OCI-LY1 (cell line): ENCODE results near the gene TPP1.

ENCODE experiments used
- H2AFZ ChIP-seq: fragments of 200-600 bp; sonication (generic), shearing (Covaris generic); 2 replicates; pipeline ENCODE4 v1.6.0; 2014; ENCODE audit warnings: antibody characterized with exemption, mild to moderate bottlenecking, low read length
- H3F3A ChIP-seq: fragments of 200-600 bp; sonication (generic), shearing (Covaris generic); 2 replicates; pipeline ENCODE4 v1.6.0; 2014; ENCODE audit warnings: mild to moderate bottlenecking, antibody characterized with exemption, low read length, moderate library complexity; ENCODE audit not compliant: insufficient read depth
- H3K27ac ChIP-seq: fragments of 200-600 bp; sonication (generic); 2 replicates; pipeline ENCODE4 v1.5.1; 2014; ENCODE audit warnings: low read length, mixed run types, mild to moderate bottlenecking, low read depth; ENCODE audit not compliant: poor library complexity, severe bottlenecking
- H3K27me3 ChIP-seq: fragments of 200-600 bp; sonication (generic); 2 replicates; pipeline ENCODE4 v1.6.0; 2014; ENCODE audit warnings: antibody characterized with exemption, mild to moderate bottlenecking, low read length, moderate library complexity; ENCODE audit not compliant: insufficient read depth
- H3K36me3 ChIP-seq: fragments of 200-600 bp; sonication (generic); 2 replicates; pipeline ENCODE4 v1.6.1; 2014; ENCODE audit warnings: mild to moderate bottlenecking, antibody characterized with exemption, low read length, moderate library complexity, mixed read lengths; ENCODE audit not compliant: insufficient read depth
- H3K4me1 ChIP-seq: fragments of 200-600 bp; sonication (generic); 2 replicates; pipeline ENCODE4 v1.5.1; 2014; ENCODE audit warnings: mild to moderate bottlenecking, low read length, moderate library complexity; ENCODE audit not compliant: insufficient read depth, severe bottlenecking
- H3K4me2 ChIP-seq: fragments of 200-600 bp; sonication (generic), shearing (Covaris generic); 2 replicates; pipeline ENCODE4 v1.6.1; 2014; ENCODE audit warnings: low read length
- H3K4me3 ChIP-seq: fragments of 200-600 bp; sonication (generic); 2 replicates; pipeline ENCODE4 v1.5.1; 2014; ENCODE audit warnings: low read length, low read depth, mild to moderate bottlenecking, mixed read lengths; ENCODE audit not compliant: poor library complexity, severe bottlenecking
- H3K79me2 ChIP-seq: fragments of 200-600 bp; shearing (Covaris generic); 2 replicates; pipeline ENCODE4 v1.6.1; 2016; ENCODE audit warnings: mixed run types, low read length, mixed read lengths; ENCODE audit not compliant: insufficient read depth
- H3K9ac ChIP-seq: fragments of 200-600 bp; sonication (generic), shearing (Covaris generic); 2 replicates; pipeline ENCODE4 v1.6.1; 2014; ENCODE audit warnings: mild to moderate bottlenecking, low read length, mixed read lengths
- H3K9me2 ChIP-seq: fragments of 200-600 bp; sonication (generic), shearing (Covaris generic); 2 replicates; pipeline ENCODE4 v1.6.1; 2014; ENCODE audit warnings: low read depth, mild to moderate bottlenecking, low read length, mixed read lengths
- H3K9me3 ChIP-seq: fragments of 200-600 bp; shearing (Covaris generic); 2 replicates; pipeline ENCODE4 v1.6.1; 2014; ENCODE audit warnings: low read length, mixed read lengths
- H4K20me1 ChIP-seq: fragments of 200-600 bp; sonication (generic), shearing (Covaris generic); 2 replicates; pipeline ENCODE4 v1.6.0; 2016; ENCODE audit warnings: mild to moderate bottlenecking, low read length; ENCODE audit not compliant: insufficient read depth
- EZH2 ChIP-seq: fragments of 200-600 bp; sonication (generic), shearing (Covaris generic); IDR thresholded peaks from 2 replicates; pipeline ENCODE4 v1.8.0; 2017; ENCODE audit warnings: borderline replicate concordance, mixed run types, mild to moderate bottlenecking, antibody characterized with exemption, low read length, moderate library complexity, mixed read lengths
- TF ChIP-seq, protein P1 (sequence below): fragments of 200-600 bp; sonication (generic), shearing (Covaris generic); IDR thresholded peaks from 2 replicates; pipeline ENCODE4 v1.5.1; 2017; ENCODE audit warnings: mild to moderate bottlenecking, antibody characterized with exemption, low read length, moderate library complexity, mixed read lengths

TPP1 gene

DNA sequence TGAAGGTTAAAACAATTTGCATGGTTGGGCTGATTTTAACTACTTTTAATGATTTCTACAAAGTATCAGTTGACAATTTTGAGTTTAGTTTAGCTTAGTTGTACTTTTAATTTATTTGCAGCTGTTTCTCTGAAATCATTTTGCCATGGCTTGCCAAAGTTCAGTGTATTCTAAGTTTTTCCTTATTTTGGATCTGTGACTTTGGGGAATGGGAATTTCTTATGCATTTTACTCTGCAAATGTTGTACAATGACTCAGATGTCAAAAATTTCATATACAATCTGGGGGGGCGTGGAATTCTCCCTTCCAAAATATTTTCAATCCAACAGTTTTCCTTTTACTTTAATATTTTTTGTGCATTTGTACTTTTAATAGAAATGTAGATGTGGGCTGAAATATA, 45.3 kb upstream of the TPP1 start:
- Histone ChIP-seq H3K36me3 (no peaks in the 10 kb centered on the region), H4K20me1 (no peaks in the 10 kb centered on the region), H3F3A (no peaks in the 10 kb centered on the region), H3K27ac (no peak overlapping the region), H2AFZ (no peak overlapping the region), H3K4me1 (no peaks in the 10 kb centered on the region), H3K9me2 (no peaks in the 10 kb centered on the region), H3K9ac (no peak overlapping the region), H3K9me3 (no peaks in the 10 kb centered on the region), H3K4me2 (no peak overlapping the region), H3K27me3 (no peaks in the 10 kb centered on the region), H3K79me2 (no peaks in the 10 kb centered on the region), H3K4me3 (no peak overlapping the region)
- TF ChIP-seq, protein P1, sequence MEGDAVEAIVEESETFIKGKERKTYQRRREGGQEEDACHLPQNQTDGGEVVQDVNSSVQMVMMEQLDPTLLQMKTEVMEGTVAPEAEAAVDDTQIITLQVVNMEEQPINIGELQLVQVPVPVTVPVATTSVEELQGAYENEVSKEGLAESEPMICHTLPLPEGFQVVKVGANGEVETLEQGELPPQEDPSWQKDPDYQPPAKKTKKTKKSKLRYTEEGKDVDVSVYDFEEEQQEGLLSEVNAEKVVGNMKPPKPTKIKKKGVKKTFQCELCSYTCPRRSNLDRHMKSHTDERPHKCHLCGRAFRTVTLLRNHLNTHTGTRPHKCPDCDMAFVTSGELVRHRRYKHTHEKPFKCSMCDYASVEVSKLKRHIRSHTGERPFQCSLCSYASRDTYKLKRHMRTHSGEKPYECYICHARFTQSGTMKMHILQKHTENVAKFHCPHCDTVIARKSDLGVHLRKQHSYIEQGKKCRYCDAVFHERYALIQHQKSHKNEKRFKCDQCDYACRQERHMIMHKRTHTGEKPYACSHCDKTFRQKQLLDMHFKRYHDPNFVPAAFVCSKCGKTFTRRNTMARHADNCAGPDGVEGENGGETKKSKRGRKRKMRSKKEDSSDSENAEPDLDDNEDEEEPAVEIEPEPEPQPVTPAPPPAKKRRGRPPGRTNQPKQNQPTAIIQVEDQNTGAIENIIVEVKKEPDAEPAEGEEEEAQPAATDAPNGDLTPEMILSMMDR, result no peak
- no peak for TF ChIP-seq EZH2

DNA sequence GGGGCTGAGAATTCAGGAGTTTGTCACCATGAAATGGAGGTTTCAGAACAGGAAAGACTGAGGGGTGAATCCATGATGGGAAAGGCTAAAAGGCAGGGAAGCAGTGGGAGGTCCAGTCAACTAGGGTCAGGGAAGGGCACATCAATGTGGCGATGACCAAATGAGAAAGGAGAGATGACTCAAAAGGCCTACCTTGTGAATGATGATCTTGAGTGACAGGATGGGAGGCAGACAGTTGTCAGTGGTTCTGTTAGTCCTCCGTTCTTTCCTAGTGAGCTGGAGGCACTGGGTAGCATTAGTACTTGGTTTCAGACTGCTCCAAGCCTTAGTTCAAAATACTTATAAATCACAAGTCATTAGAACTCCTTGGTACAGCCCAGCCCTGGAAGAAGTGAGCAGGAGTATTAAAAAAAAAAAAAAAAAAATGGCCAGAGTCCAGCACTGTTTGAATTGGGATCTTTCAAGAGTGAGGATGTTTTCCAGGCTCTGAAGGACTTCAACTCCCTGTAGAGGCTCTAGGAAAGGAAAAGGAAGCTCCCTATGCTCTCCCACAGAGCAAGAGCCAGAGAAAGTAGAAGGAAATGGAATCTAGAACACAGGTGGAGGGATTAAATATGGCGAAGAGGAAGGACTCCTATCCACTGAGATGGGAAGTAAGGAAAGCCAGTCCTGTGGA, 44.7 kb upstream of the TPP1 start:
- Histone ChIP-seq H3K27ac (no peak overlapping the region), H3K9me3 (no peaks in the 10 kb centered on the region), H3K4me1 (no peaks in the 10 kb centered on the region), H3K79me2 (no peaks in the 10 kb centered on the region), H3K36me3 (no peaks in the 10 kb centered on the region), H3K9ac (no peak overlapping the region), H3F3A (no peaks in the 10 kb centered on the region), H2AFZ (no peak overlapping the region), H3K4me3 (no peak overlapping the region), H3K4me2 (no peak overlapping the region), H3K9me2 (no peaks in the 10 kb centered on the region), H3K27me3 (no peaks in the 10 kb centered on the region), H4K20me1 (no peaks in the 10 kb centered on the region)
- no peak for TF ChIP-seq EZH2
- TF ChIP-seq, protein P1, result no peak

DNA sequence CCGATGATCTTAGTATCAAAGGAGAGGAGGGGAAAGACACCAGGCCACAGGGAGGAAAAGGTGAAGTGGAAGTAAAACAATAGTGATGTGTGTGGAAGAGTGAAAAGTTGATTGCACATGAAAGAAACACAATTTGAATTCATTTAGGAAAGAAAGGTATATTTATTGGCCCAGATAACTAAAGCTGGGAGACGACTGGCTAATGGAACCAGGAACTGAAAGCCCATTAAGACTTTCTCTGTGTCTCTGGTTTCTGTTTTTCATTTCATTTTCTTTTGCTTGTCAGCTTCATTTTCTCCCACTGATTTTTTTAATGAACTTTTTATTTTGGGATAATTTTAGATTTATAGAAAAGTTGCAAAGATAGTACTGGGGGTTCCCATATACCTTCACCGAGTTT, 41.5 kb upstream of the TPP1 start:
- H2AFZ ChIP-seq, result no peak overlapping the region

More for the DNA sequence above, 41.5 kb upstream of the TPP1 start:
- H3K9ac ChIP-seq, result no peak overlapping the region
- H3K4me1 ChIP-seq, result no peaks in the 10 kb centered on the region
- no peak overlapping the region for H3K4me3 ChIP-seq
- no peaks in the 10 kb centered on the region for H3K9me2 ChIP-seq
- H3K36me3 ChIP-seq, result no peaks in the 10 kb centered on the region
- H3K79me2 ChIP-seq, result no peaks in the 10 kb centered on the region
- no peak overlapping the region for H3K4me2 ChIP-seq
- no peaks in the 10 kb centered on the region for H4K20me1 ChIP-seq
- peaks cover 14% of the 10 kb centered on the region; the same call in 1 of the 2 replicates for H3K27me3 ChIP-seq
- H3K9me3 ChIP-seq, result no peaks in the 10 kb centered on the region
- H3K27ac ChIP-seq, result no peak overlapping the region
- TF ChIP-seq EZH2, result no peak
- TF ChIP-seq, protein P1, result no peak
- H3F3A ChIP-seq, result no peaks in the 10 kb centered on the region
